Neural progenitor cell (in vitro differentiated cells): Measurements from ENCODE around the gene MYBBP1A.

Experiments
- EZH2 ChIP-seq: fragments of 200-600 bp; sonication (generic); IDR thresholded peaks from 2 replicates; pipeline ENCODE4 v1.6.1; 2017; ENCODE audit warnings: antibody characterized with exemption, mild to moderate bottlenecking, moderate library complexity
- TF ChIP-seq, protein P1 (sequence below): fragments of 200-600 bp; sonication (generic); IDR thresholded peaks from 2 replicates; pipeline ENCODE4 v1.5.1; 2017; ENCODE audit warnings: antibody characterized with exemption, mild to moderate bottlenecking

DNA sequence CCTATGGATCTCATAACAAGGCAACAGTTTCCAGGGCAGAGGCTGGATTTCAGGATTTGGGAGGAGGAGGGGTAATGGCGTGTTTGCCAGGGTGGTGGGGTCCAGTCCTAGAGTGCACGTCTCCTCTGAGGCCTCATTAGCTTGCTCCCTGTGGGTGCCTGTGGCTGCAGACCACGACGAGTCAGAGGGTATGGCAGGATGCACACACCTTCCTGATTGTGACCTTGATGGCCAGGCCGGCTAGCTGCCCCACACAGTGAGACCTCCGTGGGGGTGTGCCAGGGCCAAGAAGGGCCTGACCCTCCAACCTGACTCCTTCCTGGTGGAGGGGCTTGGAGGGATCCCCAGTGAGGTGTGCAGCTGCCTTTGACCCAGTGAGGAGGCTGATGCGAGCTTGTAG is 25.1 kb upstream of the MYBBP1A start:
- TF ChIP-seq, protein P1, sequence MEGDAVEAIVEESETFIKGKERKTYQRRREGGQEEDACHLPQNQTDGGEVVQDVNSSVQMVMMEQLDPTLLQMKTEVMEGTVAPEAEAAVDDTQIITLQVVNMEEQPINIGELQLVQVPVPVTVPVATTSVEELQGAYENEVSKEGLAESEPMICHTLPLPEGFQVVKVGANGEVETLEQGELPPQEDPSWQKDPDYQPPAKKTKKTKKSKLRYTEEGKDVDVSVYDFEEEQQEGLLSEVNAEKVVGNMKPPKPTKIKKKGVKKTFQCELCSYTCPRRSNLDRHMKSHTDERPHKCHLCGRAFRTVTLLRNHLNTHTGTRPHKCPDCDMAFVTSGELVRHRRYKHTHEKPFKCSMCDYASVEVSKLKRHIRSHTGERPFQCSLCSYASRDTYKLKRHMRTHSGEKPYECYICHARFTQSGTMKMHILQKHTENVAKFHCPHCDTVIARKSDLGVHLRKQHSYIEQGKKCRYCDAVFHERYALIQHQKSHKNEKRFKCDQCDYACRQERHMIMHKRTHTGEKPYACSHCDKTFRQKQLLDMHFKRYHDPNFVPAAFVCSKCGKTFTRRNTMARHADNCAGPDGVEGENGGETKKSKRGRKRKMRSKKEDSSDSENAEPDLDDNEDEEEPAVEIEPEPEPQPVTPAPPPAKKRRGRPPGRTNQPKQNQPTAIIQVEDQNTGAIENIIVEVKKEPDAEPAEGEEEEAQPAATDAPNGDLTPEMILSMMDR: no peak
- no peak for TF ChIP-seq EZH2
